Epithelial cell of prostate (primary cell): ENCODE data around the gene HTR1A.

Experiments used
- DNase-seq: peaks from one replicate; pipeline ENCODE4 v3.0.0-alpha.2; 2011; ENCODE audit warnings: low read depth, low spot score
- H3K27ac ChIP-seq: fragments of 450-650 bp; 2 replicates; pipeline ENCODE4 v1.5.1; 2017; ENCODE audit warnings: mild to moderate bottlenecking

HTR1A gene

GRCh38 chr5:63962279-63962678, at the start of gene HTR1A:
TSS of gene HTR1A (minus strand) at chr5:63962445. CDS start at chr5:63961719, 726 bp downstream.
- no peak for DNase-seq

GRCh38 chr5:64003966-64004365, 41.7 kb upstream of the HTR1A start:
- H3K27ac ChIP-seq, result no peak overlapping the region
- DNase-seq, result no peak

More at GRCh38 chr5:63962279-63962678, at the start of gene HTR1A:
- no peak within 1 kb of the TSS for H3K27ac ChIP-seq

- no peak overlapping the region for H3K27ac ChIP-seq
- no peak for DNase-seq
These were observed 37.9 kb upstream of the HTR1A start for GRCh38 chr5:64000096-64000495.

GRCh38 chr5:63987053-63987452, 24.8 kb upstream of the HTR1A start:
- H3K27ac ChIP-seq, result no peak overlapping the region
- no peak for DNase-seq

GRCh38 chr5:63981864-63982263, 19.6 kb upstream of the HTR1A start:
- no peak for DNase-seq

GRCh38 chr5:63963926-63964325, 1.7 kb upstream of the HTR1A start:
- no peak for DNase-seq

More at GRCh38 chr5:63981864-63982263, 19.6 kb upstream of the HTR1A start:
- no peak overlapping the region for H3K27ac ChIP-seq

GRCh38 chr5:63963080-63963735, 963 bp upstream of the HTR1A start:
- no peak overlapping the region for H3K27ac ChIP-seq
- no peak for DNase-seq

More at GRCh38 chr5:63963926-63964325, 1.7 kb upstream of the HTR1A start:
- H3K27ac ChIP-seq, result no peak overlapping the region

GRCh38 chr5:63961598-63962161, 565 bp downstream of the HTR1A start:
- no peak overlapping the region for H3K27ac ChIP-seq
- DNase-seq, result no peak

- H3K27ac ChIP-seq, result no peak overlapping the region
- DNase-seq, result no peak
These were observed 1.1 kb downstream of the HTR1A start for GRCh38 chr5:63961125-63961597.

- DNase-seq, result no peak
- no peak overlapping the region for H3K27ac ChIP-seq
These were observed 1.6 kb downstream of the HTR1A start for GRCh38 chr5:63960646-63961045.

- no peak for DNase-seq
- H3K27ac ChIP-seq, result no peak overlapping the region
These were observed 2.9 kb downstream of the HTR1A start for GRCh38 chr5:63959177-63959982.

- DNase-seq, result no peak
- no peak overlapping the region for H3K27ac ChIP-seq
These were observed 3.6 kb downstream of the HTR1A start for GRCh38 chr5:63958654-63959053.

- H3K27ac ChIP-seq, result no peak overlapping the region
- DNase-seq, result no peak
These were observed 4.6 kb downstream of the HTR1A start for GRCh38 chr5:63957617-63958016.

- DNase-seq, result no peak
- H3K27ac ChIP-seq, result no peak overlapping the region
These were observed 9.0 kb downstream of the HTR1A start for GRCh38 chr5:63953217-63953616.

GRCh38 chr5:63935103-63935502, 27.1 kb downstream of the HTR1A start:
- DNase-seq, result no peak
- H3K27ac ChIP-seq, result no peak overlapping the region

GRCh38 chr5:63931836-63932235, 30.4 kb downstream of the HTR1A start:
- no peak for DNase-seq
- no peak overlapping the region for H3K27ac ChIP-seq

GRCh38 chr5:63928451-63928850, 33.8 kb downstream of the HTR1A start:
- no peak overlapping the region for H3K27ac ChIP-seq
- DNase-seq, result no peak

GRCh38 chr5:63923914-63924313, 38.3 kb downstream of the HTR1A start:
- peak; percentile 46 for DNase-seq
- H3K27ac ChIP-seq, result no peak overlapping the region

- H3K27ac ChIP-seq, result no peak overlapping the region
- no peak for DNase-seq
These were observed 42.3 kb downstream of the HTR1A start for GRCh38 chr5:63919763-63920478.

GRCh38 chr5:63916786-63917185, 45.5 kb downstream of the HTR1A start:
- no peak for DNase-seq
- no peak overlapping the region for H3K27ac ChIP-seq
